ENCODE results near the gene ORC5. TPM values are rescaled to one million over a fixed set of nuclear protein-coding genes. Genes with fewer than 3 reads are reported as not detected.
A peak's percentile ranks its signal among the peaks of the same experiment; 100 is the strongest.

The ORC5 gene
- total and polyA plus RNA-seq, 2 experiments from 2014 or later, result 10.9 to 89.0 TPM

DNA sequence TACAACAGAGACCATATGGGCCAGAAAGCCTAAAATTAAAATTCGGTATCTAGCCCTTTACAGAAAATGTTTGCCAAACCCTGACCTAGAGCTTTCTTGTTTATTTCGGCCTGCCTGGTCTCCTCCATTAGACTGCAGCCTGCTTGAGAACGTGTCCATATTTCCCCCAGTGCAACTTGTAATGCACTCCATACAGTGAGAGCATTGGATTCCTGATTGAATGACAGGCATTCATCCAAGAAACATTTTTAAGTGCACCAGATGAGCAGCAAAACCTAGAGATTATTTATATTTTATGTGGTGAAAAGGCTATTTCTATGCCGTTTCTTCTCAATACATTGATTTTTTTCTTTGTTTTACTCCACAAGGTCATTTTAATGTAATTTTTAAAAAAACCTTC is 47.4 kb upstream of the ORC5 start:
- no peaks in the 10 kb centered on the region for H4K20me1 ChIP-seq (replicated peaks; ENCODE audit: insufficient read depth)
- H3K27ac Mint-ChIP-seq, result no peak overlapping the region
- no peaks in the 10 kb centered on the region for H3K36me3 ChIP-seq (ENCODE audit: insufficient read depth)
- H3K9me3 Mint-ChIP-seq, result no peaks in the 10 kb centered on the region
- no peak overlapping the region for H3K4me3 Mint-ChIP-seq
- H2AFZ ChIP-seq, result peak overlapping the region; percentile 69; the same call in 1 of the 2 replicates
- H3K79me2 ChIP-seq (replicated peaks; ENCODE audit: insufficient read depth), result no peaks in the 10 kb centered on the region
- ATAC-seq (no peak), DNase-seq (ENCODE audit: low spot score) (no peak)
- no peak overlapping the region for H3K4me3 ChIP-seq
- no peaks in the 10 kb centered on the region for H3K4me1 ChIP-seq (ENCODE audit: insufficient read depth)
- no peaks in the 10 kb centered on the region for H3F3A ChIP-seq (replicated peaks; ENCODE audit: low read depth)
- TF ChIP-seq, protein P1, sequence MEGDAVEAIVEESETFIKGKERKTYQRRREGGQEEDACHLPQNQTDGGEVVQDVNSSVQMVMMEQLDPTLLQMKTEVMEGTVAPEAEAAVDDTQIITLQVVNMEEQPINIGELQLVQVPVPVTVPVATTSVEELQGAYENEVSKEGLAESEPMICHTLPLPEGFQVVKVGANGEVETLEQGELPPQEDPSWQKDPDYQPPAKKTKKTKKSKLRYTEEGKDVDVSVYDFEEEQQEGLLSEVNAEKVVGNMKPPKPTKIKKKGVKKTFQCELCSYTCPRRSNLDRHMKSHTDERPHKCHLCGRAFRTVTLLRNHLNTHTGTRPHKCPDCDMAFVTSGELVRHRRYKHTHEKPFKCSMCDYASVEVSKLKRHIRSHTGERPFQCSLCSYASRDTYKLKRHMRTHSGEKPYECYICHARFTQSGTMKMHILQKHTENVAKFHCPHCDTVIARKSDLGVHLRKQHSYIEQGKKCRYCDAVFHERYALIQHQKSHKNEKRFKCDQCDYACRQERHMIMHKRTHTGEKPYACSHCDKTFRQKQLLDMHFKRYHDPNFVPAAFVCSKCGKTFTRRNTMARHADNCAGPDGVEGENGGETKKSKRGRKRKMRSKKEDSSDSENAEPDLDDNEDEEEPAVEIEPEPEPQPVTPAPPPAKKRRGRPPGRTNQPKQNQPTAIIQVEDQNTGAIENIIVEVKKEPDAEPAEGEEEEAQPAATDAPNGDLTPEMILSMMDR (conservative IDR thresholded peaks at IDR 0.05; ENCODE audit: low read depth in 2 of 2), result no peak
- no peak for TF ChIP-seq NANOG (IDR thresholded peaks at IDR 0.05; ENCODE audit: borderline replicate concordance)
- TF ChIP-seq POLR2AphosphoS5 (IDR thresholded peaks at IDR 0.05; ENCODE audit: low read depth), result no peak
- TF ChIP-seq ZNF114 (CRISPR knock-in tag; IDR thresholded peaks at IDR 0.05), result no peak
- TF ChIP-seq ZNF331 (CRISPR knock-in tag; IDR thresholded peaks at IDR 0.05; ENCODE audit: low read depth), result no peak
- no peak for TF ChIP-seq STAT1 (IDR thresholded peaks at IDR 0.05; ENCODE audit: unreplicated experiment)
- TF ChIP-seq, protein P2, sequence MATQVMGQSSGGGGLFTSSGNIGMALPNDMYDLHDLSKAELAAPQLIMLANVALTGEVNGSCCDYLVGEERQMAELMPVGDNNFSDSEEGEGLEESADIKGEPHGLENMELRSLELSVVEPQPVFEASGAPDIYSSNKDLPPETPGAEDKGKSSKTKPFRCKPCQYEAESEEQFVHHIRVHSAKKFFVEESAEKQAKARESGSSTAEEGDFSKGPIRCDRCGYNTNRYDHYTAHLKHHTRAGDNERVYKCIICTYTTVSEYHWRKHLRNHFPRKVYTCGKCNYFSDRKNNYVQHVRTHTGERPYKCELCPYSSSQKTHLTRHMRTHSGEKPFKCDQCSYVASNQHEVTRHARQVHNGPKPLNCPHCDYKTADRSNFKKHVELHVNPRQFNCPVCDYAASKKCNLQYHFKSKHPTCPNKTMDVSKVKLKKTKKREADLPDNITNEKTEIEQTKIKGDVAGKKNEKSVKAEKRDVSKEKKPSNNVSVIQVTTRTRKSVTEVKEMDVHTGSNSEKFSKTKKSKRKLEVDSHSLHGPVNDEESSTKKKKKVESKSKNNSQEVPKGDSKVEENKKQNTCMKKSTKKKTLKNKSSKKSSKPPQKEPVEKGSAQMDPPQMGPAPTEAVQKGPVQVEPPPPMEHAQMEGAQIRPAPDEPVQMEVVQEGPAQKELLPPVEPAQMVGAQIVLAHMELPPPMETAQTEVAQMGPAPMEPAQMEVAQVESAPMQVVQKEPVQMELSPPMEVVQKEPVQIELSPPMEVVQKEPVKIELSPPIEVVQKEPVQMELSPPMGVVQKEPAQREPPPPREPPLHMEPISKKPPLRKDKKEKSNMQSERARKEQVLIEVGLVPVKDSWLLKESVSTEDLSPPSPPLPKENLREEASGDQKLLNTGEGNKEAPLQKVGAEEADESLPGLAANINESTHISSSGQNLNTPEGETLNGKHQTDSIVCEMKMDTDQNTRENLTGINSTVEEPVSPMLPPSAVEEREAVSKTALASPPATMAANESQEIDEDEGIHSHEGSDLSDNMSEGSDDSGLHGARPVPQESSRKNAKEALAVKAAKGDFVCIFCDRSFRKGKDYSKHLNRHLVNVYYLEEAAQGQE (IDR thresholded peaks at IDR 0.05; ENCODE audit: unreplicated experiment), result no peak
- TF ChIP-seq JUNB (IDR thresholded peaks at IDR 0.05; ENCODE audit: unreplicated experiment), result no peak
- TF ChIP-seq CREB1 (CRISPR knock-in tag; IDR thresholded peaks at IDR 0.05; ENCODE audit: low read depth), result no peak
- TF ChIP-seq, protein P3, sequence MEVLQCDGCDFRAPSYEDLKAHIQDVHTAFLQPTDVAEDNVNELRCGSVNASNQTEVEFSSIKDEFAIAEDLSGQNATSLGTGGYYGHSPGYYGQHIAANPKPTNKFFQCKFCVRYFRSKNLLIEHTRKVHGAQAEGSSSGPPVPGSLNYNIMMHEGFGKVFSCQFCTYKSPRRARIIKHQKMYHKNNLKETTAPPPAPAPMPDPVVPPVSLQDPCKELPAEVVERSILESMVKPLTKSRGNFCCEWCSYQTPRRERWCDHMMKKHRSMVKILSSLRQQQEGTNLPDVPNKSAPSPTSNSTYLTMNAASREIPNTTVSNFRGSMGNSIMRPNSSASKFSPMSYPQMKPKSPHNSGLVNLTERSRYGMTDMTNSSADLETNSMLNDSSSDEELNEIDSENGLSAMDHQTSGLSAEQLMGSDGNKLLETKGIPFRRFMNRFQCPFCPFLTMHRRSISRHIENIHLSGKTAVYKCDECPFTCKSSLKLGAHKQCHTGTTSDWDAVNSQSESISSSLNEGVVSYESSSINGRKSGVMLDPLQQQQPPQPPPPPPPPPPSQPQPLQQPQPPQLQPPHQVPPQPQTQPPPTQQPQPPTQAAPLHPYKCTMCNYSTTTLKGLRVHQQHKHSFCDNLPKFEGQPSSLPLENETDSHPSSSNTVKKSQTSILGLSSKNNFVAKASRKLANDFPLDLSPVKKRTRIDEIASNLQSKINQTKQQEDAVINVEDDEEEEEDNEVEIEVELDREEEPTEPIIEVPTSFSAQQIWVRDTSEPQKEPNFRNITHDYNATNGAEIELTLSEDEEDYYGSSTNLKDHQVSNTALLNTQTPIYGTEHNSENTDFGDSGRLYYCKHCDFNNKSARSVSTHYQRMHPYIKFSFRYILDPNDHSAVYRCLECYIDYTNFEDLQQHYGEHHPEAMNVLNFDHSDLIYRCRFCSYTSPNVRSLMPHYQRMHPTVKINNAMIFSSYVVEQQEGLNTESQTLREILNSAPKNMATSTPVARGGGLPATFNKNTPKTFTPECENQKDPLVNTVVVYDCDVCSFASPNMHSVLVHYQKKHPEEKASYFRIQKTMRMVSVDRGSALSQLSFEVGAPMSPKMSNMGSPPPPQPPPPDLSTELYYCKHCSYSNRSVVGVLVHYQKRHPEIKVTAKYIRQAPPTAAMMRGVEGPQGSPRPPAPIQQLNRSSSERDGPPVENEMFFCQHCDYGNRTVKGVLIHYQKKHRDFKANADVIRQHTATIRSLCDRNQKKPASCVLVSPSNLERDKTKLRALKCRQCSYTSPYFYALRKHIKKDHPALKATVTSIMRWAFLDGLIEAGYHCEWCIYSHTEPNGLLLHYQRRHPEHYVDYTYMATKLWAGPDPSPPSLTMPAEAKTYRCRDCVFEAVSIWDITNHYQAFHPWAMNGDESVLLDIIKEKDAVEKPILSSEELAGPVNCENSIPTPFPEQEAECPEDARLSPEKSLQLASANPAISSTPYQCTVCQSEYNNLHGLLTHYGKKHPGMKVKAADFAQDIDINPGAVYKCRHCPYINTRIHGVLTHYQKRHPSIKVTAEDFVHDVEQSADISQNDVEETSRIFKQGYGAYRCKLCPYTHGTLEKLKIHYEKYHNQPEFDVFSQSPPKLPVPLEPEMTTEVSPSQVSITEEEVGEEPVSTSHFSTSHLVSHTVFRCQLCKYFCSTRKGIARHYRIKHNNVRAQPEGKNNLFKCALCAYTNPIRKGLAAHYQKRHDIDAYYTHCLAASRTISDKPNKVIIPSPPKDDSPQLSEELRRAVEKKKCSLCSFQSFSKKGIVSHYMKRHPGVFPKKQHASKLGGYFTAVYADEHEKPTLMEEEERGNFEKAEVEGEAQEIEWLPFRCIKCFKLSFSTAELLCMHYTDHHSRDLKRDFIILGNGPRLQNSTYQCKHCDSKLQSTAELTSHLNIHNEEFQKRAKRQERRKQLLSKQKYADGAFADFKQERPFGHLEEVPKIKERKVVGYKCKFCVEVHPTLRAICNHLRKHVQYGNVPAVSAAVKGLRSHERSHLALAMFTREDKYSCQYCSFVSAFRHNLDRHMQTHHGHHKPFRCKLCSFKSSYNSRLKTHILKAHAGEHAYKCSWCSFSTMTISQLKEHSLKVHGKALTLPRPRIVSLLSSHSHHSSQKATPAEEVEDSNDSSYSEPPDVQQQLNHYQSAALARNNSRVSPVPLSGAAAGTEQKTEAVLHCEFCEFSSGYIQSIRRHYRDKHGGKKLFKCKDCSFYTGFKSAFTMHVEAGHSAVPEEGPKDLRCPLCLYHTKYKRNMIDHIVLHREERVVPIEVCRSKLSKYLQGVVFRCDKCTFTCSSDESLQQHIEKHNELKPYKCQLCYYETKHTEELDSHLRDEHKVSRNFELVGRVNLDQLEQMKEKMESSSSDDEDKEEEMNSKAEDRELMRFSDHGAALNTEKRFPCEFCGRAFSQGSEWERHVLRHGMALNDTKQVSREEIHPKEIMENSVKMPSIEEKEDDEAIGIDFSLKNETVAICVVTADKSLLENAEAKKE (CRISPR knock-in tag; IDR thresholded peaks at IDR 0.05), result no peak
- TF ChIP-seq, protein P4, sequence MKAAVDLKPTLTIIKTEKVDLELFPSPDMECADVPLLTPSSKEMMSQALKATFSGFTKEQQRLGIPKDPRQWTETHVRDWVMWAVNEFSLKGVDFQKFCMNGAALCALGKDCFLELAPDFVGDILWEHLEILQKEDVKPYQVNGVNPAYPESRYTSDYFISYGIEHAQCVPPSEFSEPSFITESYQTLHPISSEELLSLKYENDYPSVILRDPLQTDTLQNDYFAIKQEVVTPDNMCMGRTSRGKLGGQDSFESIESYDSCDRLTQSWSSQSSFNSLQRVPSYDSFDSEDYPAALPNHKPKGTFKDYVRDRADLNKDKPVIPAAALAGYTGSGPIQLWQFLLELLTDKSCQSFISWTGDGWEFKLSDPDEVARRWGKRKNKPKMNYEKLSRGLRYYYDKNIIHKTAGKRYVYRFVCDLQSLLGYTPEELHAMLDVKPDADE (IDR thresholded peaks at IDR 0.05), result no peak
- TF ChIP-seq EZH2 (IDR thresholded peaks at IDR 0.05; ENCODE audit: low read depth, unreplicated experiment), result no peak
- no peak for TF ChIP-seq EZH2phosphoT487 (IDR thresholded peaks at IDR 0.05; ENCODE audit: unreplicated experiment)
- H3K27ac ChIP-seq (ENCODE audit: low read depth), result no peak overlapping the region
- no peaks in the 10 kb centered on the region for H3K4me1 Mint-ChIP-seq
- H3K4me2 ChIP-seq, result no peak overlapping the region
- H3K27me3 ChIP-seq (ENCODE audit: insufficient read depth), result no peaks in the 10 kb centered on the region
- no peaks in the 10 kb centered on the region for H3K36me3 Mint-ChIP-seq (ENCODE audit: low read depth)
- peaks cover 14% of the 10 kb centered on the region for H3K9me2 ChIP-seq (ENCODE audit: insufficient read depth)
- peaks cover 1% of the 10 kb centered on the region for H3K27me3 Mint-ChIP-seq (ENCODE audit: insufficient read depth, low read depth, poor library complexity)
